HG03460 (cell line): ENCODE data around the gene IL1F10.

Source experiments
- ATAC-seq: cut with Tn5 transposase; IDR thresholded peaks from one replicate; pipeline ENCODE4 v1.9.1; 2021; ENCODE audit not compliant: unreplicated experiment

Gene IL1F10

GRCh38 chr2:113058998-113059960 is 8.5 kb upstream of the IL1F10 start, which contains the start of gene IL36RN:
Gene IL36RN (plus strand): TSS chr2:113059198. CDS start chr2:113059439, 241 bp downstream.
- ATAC-seq = no peak

DNA sequence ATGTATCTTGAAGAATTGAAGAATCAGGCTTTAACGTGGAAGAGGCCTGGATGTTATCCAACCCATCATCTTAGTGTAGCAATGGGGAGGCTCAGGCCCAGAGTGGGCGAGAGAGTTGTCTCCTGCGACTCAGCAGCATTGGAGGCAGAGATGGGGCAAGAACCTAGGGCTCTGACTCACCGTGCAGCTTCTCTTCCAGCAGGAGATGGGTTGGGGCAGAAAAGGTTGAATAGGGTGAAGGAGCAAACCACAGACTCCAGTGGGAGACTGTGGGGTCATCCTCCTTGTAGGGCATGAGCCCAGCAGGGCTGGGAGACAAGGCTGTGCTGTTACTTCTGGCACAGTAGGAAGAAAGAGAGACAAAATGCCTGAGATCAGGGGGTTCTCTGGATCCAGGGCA is 7.4 kb upstream of the IL1F10 start:
- ATAC-seq = no peak

DNA sequence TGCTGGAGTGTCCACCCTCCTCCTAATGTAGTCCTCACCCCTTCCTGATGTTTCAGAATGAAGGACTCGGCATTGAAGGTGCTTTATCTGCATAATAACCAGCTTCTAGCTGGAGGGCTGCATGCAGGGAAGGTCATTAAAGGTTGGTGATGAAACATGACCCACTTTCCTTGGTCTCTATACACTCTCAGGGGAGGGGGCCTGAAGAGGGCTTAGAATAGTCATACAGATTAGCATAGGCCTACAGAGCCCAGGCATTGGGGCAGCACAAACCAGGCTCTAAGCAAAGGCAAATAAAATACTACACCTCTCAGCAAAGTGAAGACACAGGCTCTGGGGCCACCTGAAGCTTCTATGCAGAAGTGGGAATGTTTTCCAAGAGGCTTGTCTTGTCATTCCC is 7.0 kb upstream of the IL1F10 start:
- no peak for ATAC-seq

GRCh38 chr2:113061241-113061640 is 6.5 kb upstream of the IL1F10 start:
- no peak for ATAC-seq

DNA sequence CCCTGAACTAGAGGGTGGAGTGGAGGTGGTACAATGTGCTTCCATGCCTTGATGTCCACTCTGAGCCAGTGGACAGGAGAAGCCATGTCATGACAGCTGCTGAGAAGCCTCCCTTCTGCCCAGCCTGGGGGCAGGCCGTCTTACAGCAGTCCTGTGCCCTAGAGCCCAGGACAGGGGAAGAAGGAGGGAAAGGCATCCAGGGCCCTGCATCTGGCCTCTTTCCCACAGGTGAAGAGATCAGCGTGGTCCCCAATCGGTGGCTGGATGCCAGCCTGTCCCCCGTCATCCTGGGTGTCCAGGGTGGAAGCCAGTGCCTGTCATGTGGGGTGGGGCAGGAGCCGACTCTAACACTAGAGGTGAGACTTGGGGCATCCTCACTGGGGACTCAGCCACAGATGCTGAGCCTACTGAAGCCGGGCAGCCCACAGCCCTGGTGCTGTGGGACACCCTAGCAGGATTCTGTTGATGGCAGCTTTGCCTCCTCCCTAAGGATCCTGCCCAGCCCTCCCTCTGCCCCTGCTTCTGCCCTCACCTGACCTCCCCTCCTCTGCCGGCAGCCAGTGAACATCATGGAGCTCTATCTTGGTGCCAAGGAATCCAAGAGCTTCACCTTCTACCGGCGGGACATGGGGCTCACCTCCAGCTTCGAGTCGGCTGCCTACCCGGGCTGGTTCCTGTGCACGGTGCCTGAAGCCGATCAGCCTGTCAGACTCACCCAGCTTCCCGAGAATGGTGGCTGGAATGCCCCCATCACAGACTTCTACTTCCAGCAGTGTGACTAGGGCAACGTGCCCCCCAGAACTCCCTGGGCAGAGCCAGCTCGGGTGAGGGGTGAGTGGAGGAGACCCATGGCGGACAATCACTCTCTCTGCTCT is 5.6 kb upstream of the IL1F10 start:
- ATAC-seq = no peak

DNA sequence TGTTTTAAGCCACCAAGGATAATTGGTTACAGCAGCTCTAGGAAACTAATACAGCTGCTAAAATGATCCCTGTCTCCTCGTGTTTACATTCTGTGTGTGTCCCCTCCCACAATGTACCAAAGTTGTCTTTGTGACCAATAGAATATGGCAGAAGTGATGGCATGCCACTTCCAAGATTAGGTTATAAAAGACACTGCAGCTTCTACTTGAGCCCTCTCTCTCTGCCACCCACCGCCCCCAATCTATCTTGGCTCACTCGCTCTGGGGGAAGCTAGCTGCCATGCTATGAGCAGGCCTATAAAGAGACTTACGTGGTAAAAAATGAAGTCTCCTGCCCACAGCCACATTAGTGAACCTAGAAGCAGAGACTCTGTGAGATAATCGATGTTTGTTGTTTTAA is 3.5 kb upstream of the IL1F10 start:
- no peak for ATAC-seq

DNA sequence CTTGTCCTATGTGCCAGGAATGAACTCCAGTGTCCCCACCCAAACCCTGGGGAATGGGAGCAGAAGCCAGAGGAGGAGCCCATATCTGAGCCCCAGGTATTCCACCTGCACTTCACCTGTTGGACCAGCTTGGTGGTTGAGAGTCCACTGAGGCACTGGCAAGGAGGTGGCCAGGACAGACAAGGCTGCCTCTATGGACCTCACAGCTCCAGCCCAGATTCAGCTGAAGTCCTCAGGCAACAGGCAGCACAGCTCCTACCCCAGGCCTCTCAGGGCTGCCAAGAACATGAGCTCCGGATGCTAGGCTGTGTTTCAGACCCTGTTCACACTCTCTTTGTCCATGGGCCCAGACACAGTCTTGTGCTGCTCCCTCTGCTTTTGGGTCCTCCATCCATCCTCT is 2.9 kb upstream of the IL1F10 start:
- no peak for ATAC-seq

GRCh38 chr2:113068249-113068648 is 479 bp downstream of the IL1F10 start:
- no peak for ATAC-seq

DNA sequence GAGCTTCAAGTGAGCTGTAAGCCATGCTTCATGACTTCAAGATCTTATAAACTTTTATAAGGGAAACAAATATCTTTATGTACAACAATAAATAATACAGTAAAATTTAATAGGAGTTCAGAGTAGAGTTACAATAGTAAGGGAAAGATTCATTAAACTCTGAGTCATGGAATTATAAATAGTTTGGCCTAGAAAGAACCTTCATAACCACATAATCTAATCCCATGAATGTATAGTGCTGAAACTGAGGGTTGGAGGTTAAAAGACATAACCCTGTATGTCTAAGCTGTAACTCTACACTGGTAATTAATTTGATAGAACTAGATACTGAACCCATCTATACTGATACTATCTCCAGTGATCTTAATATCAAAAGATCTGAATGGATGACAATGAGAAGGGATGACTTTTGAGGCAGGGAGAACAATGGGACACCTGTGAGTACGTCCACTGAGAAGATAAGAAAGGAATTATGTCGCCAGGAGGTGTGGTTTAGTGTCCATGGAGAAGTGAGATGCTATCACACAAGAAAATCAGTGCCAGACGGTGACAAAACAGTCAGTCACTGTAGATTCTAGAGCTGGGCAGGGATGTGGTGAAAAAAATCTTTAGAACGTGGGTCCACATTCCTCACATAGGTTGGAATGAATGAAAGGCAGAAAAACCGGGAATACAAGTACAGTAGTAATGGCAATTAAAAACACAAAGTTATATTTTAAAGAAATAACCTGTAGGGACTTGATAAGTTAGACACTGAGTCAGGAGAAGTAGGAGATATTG is 1.1 kb downstream of the IL1F10 start:
- no peak for ATAC-seq

- no peak for ATAC-seq
These were observed 2.2 kb downstream of the IL1F10 start for GRCh38 chr2:113069676-113070605.

- ATAC-seq = no peak
These were observed 2.8 kb downstream of the IL1F10 start for GRCh38 chr2:113070606-113070975.

- ATAC-seq = no peak
These were observed 4.8 kb downstream of the IL1F10 start for GRCh38 chr2:113072584-113072983.

- ATAC-seq = no peak
These were observed 5.6 kb downstream of the IL1F10 start for GRCh38 chr2:113073325-113073834.

- ATAC-seq = no peak
These were observed 7.3 kb downstream of the IL1F10 start for GRCh38 chr2:113075030-113075429.

- no peak for ATAC-seq
These were observed 7.8 kb downstream of the IL1F10 start for GRCh38 chr2:113075600-113075999.

DNA sequence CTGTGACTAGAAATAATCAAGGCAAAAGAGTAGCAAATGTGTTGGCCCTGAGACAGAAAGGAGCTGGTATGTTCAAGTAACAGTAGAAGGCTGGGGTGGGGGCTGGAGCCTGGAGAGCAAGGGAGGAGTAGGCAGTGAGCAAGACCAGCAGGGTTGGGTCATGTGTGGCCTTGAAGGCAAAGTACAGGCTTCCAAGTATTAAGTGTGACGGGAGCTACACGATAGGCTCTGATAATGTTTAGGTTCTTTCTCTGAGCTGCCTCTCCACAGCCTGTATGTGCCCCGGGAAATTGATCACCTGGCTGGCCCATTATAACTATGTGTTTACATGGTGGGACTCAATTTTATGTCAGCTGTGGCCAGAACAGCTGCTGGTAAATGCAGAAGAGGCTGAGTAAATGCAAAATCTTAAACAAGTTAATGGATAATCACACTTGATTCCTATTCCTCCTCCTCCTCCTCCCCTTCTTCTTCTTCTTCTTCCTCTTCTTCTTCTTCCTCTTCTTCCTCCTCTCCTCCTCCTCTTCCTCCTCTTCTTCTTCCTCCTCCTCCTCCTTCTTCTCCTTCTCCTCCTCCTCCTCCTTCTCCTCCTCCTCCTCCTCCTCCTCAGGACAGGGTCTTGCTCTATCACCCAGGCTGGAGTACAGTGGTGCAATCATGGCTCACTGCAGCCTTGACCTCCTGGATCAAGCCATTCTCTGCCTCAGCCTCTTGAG is 9.3 kb downstream of the IL1F10 start:
- no peak for ATAC-seq

- no peak for ATAC-seq
These were observed 10.2 kb downstream of the IL1F10 start for GRCh38 chr2:113077921-113078320.

DNA sequence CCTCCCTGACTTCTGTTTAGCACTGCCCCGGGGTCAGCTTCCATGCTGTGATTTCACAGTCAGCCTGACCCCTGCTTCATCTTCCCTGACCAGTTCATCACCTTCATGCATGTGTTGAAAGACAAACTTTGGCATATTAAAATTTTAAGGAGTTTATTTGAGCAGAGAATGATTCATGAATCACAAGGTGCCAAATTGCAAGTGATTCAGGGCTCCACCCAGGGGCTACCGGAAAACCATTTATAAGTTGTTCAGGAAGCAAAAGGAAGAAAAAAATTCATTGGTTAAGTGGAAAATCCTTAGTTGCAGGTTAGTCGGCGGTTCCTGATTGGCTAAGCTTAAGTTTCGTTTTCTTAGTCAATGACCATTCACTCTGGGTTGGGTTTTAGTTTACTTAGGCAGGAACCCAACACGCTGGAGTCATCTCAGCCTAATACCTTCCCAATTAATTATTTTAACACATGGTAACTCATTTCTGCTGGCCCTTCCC is 10.6 kb downstream of the IL1F10 start:
- no peak for ATAC-seq

DNA sequence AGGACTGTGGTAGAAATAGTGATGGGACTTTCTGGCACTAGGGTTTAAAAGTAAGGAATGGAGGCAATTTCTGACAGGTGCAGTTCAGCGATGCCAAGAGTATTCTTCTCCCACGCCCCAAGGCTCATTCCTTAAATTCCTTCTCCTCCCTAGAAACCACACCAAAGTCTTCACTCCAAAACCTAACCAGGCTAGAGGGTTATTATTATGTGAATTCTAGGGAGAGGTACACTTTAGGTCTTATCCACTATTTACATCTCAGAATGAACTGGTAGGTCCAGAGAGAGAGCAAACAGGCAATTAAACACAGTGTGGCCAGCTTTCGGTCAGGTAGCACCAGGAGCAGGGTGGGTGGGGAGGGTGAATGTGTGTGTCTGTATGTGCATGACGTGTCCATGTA is 11.4 kb downstream of the IL1F10 start:
- no peak for ATAC-seq
